IPS-11a (cell line): ENCODE measurements around the gene FBXO28.
"Not testable (repeated sequence)": the region's sequence is repeated elsewhere in the genome, so short reads cannot be mapped to it uniquely, and the experiment has no call there.

Experiments used
- H3K4me3 ChIP-seq: one replicate; pipeline ENCODE4 v1.5.1; 2013; ENCODE audit warnings: low read depth, low read length, control low read depth

FBXO28 gene, protein sequence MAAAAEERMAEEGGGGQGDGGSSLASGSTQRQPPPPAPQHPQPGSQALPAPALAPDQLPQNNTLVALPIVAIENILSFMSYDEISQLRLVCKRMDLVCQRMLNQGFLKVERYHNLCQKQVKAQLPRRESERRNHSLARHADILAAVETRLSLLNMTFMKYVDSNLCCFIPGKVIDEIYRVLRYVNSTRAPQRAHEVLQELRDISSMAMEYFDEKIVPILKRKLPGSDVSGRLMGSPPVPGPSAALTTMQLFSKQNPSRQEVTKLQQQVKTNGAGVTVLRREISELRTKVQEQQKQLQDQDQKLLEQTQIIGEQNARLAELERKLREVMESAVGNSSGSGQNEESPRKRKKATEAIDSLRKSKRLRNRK

DNA sequence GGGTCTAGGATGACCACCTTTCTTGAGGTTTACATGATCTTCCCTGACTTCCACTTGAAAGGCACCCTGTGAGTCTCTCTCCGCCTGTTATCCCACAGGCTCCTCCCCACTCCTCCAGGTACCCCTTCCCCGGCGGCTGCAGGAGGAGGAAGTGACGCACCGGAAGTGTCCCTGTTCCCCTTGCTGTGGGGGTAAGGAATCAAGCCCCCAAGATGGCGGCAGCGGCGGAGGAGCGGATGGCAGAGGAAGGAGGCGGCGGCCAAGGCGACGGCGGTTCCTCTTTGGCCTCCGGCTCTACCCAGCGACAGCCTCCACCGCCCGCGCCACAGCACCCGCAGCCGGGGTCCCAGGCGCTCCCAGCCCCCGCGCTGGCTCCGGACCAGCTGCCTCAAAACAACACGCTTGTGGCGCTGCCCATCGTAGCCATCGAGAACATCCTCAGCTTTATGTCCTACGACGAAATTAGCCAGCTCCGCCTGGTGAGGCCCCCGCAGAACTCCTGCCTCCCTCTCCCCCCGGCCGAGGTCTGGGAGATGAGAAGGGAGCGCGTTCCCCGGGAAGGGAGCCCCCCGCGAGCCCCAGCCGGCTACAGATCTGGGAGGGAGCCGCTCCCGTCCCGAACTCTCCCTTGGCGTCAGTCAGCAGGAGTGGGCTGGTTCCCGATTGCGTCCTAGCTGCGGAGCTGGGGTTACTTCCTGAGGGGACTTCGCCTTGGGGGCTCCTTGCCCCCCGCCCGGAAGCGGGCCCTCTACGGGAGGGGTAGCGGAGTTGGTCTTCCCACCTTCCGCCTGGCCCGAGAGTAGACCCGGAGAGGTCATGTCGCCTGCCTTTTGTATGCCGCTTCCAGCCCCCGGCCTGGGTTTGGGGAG lies at the start of gene FBXO28:
Gene FBXO28, plus strand, starts transcription at position 194 of the 869 bp plus-strand sequence. Its CDS starts 19 bp downstream, at position 213.
- H3K4me3 ChIP-seq: peak within 1 kb of the TSS; percentile 92

DNA sequence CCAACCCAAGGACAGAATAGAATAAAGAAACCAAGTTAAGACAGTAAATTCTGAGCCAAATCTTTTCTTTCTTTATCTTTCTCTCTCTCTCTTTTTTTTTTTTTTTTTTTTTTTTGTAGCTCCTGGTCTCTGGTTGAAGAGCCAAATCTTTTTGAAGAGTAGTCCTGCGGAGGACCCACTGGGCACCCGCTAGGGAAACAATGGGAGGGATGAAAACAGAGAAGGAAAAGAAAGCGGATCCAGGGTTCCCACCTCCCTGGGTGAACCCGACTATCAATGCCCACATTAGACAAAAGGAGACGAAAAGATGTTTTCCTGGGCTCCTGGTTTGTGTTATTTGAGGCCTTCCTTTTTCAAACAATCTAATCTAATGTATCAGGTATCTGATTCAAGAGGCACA lies 49.8 kb upstream of the FBXO28 start:
- no peak overlapping the region for H3K4me3 ChIP-seq

DNA sequence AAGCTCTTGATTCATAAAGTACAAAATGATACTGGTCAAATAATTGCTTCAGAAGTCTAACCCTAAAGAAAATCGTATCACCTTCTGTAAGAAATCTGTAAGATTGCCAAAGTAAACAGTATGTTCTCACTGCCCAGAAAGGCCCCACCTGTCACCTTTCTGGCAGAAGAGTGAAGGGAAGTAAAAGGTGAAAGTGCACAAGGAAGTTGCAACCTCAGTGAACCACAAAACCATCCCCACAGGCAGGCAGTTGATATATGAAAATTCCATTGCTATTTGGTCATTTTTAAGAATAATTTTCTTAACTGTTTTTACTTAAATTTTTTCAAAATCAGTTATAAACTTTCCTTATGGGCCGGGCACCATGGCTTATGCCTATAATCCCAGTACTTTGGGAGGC lies 48.5 kb upstream of the FBXO28 start:
- no peak overlapping the region for H3K4me3 ChIP-seq

- H3K4me3 ChIP-seq: no peak overlapping the region
Observed at GRCh38 chr1:224067207-224067606, 46.7 kb upstream of the FBXO28 start.

- H3K4me3 ChIP-seq: no peak overlapping the region
Observed at GRCh38 chr1:224067621-224068457, 46.1 kb upstream of the FBXO28 start.

DNA sequence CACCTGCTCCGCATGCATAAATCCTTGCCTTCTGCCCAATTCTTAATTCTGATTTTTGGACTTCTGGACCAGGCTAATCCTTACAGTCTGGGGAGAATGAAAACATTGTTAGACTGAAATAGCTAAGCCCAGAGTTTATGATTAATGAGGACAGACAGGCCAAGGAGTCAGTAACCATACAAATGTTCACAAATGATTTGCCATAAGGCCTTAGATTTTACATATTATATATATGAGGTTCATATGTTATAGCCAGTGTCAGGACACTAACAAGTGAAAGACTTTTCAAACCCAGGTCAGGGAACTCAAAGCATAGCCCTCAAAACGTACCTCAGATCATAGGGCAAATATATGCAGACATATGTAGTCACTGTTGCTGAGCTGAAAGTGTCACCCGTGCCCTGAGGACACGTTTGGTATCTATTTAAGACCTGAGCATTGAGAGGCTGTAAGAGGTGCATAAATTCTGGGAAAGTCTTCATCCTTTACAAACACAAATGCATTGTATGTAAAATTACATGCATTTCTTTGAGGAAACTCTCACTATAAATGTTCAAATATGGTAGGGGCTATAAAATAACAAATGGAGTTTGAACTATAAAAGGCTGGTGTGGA lies 45.3 kb upstream of the FBXO28 start:
- H3K4me3 ChIP-seq: no peak overlapping the region

- H3K4me3 ChIP-seq: no peak overlapping the region
Observed at GRCh38 chr1:224069138-224069537, 44.8 kb upstream of the FBXO28 start.

DNA sequence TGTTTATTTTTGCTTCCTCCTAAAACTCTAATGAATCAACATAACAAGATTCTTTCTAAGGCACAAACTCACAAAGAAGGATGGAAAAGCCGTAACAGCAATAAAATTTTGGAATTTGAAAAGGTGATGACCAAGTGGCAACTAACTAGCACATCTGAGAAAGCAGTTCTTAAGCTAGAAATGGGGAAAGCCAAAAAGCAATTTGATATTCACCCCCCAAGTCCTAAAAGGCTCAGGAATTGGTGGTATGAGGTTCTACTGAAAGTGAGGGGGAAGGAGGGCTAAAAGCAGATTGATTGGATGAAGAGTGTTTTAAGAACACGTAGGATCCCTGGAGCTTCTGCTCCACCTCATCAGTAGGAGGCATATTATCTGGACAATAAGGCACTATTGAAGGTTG lies 43.4 kb upstream of the FBXO28 start:
- H3K4me3 ChIP-seq: no peak overlapping the region

GRCh38 chr1:224076407-224076806 lies 37.5 kb upstream of the FBXO28 start:
- H3K4me3 ChIP-seq: no peak overlapping the region

GRCh38 chr1:224079644-224080043 lies 34.3 kb upstream of the FBXO28 start:
- not testable (repeated sequence) for H3K4me3 ChIP-seq

DNA sequence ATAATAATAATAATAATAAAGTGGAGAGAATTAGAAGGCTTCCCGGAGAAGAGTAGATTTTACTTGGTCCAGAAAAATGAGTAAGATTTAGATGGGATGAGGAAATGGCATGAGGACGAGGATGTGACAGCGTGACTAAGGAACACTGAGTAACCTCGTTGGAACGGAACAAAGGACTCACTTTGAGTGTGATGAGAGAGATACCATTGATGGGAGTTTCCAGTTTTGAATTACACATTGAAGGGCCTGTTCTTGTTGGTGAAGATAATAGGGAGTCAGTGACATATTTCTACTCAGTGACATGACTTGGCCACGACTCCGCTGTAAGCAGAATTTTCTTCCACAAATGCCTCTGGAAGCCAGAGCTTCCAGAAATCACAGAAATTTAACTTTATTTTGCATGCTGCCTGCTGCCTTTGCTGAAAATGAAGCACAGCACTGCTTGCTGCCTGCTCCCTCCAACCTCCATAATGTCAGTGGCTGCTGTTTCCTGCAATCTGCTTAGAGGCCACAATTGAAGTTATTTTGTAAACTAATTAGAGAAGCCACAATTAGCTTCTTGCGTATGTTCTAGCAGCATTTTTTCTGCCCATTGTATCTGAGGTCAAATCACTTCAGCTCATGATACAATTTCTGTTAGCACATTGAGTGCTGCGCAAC lies 33.7 kb upstream of the FBXO28 start:
- no peak overlapping the region for H3K4me3 ChIP-seq

DNA sequence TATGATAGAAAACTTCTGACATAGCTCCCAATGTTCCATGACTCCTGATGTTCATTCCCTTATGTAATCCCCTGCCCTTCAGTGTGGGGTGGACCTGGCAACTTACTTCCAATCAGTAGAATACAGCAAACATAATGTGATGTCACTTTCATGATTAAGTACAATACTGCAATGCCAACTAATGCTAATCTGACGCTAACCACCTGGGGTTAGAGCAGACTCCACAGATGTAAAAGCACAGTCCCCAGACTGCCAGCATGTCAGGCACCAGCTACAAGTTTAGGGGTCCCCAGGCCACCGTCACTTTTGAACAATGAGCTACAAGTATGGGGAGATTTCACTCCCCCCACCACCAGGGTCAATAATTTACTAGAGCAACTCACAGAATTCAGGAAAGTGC lies 32.3 kb upstream of the FBXO28 start:
- H3K4me3 ChIP-seq: no peak overlapping the region

DNA sequence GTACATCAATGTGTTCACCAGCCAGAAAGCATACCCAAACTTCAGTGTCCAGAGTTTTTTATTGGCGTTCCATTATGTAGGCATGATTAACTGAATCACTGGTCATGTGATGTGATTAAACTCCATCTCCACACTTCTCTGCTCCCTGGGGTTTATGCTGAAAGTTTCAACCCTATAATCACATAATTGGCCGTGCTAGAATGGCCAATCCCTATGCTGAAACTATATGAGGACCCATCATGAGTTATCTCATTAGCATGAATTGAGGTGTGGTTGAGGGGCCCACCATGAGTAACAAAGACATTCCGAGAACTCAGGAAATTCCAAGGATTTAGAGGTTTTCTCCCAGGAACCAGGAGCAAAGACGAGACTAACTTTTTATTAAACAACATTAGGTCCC lies 31.8 kb upstream of the FBXO28 start:
- no peak overlapping the region for H3K4me3 ChIP-seq

GRCh38 chr1:224084867-224085266 lies 29.0 kb upstream of the FBXO28 start:
- H3K4me3 ChIP-seq: no peak overlapping the region

GRCh38 chr1:224085421-224086108 lies 28.3 kb upstream of the FBXO28 start:
- H3K4me3 ChIP-seq: no peak overlapping the region

GRCh38 chr1:224087286-224087794 lies 26.6 kb upstream of the FBXO28 start:
- H3K4me3 ChIP-seq: no peak overlapping the region

GRCh38 chr1:224089583-224089982 lies 24.3 kb upstream of the FBXO28 start:
- H3K4me3 ChIP-seq: no peak overlapping the region

- H3K4me3 ChIP-seq: no peak overlapping the region
Observed at GRCh38 chr1:224090116-224090515, 23.8 kb upstream of the FBXO28 start.

DNA sequence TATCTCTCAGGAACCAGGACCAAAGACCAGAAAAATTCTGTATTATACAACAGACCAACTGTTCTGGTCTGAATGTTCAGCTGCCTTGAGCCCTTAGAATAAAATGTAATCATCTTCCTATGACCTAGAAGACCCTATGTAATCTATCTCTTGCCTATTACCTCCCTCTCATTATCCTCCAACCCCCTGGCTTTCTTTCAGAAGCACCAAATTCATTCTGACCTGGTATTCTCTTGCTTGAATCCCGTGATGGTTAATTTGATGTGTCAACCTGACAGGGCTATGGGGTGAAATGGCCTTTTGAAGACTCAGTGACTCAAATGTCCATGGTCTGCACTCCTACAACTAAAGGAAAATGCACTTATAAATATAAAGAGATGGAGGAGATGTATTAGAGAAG lies 21.8 kb upstream of the FBXO28 start:
- H3K4me3 ChIP-seq: no peak overlapping the region
